K562 (cell line): ENCODE data around the gene PPP3CB. TPM values are rescaled to one million over a fixed set of nuclear protein-coding genes. Genes with fewer than 3 reads are reported as not detected.

Source experiments
- ATF7 ChIP-seq: fragments of 450-650 bp; IDR thresholded peaks from 2 replicates; pipeline ENCODE4 v1.7.1; 2014; ENCODE audit warnings: mild to moderate bottlenecking, moderate library complexity
- BRD4 ChIP-seq: fragments of 200-600 bp; sonication (generic); IDR thresholded peaks from 2 replicates; pipeline ENCODE4 v1.6.1; 2017; ENCODE audit warnings: inconsistent platforms
- CCAR2 ChIP-seq: fragments of 200-400 bp; formaldehyde crosslinking; IDR thresholded peaks from 2 replicates; pipeline ENCODE4 v1.6.1; 2017; ENCODE audit warnings: mild to moderate bottlenecking, low read depth, low read length
- CTBP1 ChIP-seq: fragments of 450-650 bp; IDR thresholded peaks from 2 replicates; pipeline ENCODE4 v1.6.1; 2016; ENCODE audit warnings: borderline replicate concordance
- CTCF ChIP-seq, 3 experiments: IDR thresholded peaks in 2 of 3; conservative IDR thresholded peaks in 1 of 3; 2 replicates each; pipeline ENCODE4 v1.5.1; 2011 to 2012; ENCODE audit warnings: low read length in 3 of 3, mild to moderate bottlenecking in 3 of 3, control low read depth in 2 of 3, improper control_type of control experiment in 1 of 3, inconsistent platforms in 1 of 3, low read depth in 1 of 3, mixed read lengths in 1 of 3, moderate library complexity in 1 of 3; ENCODE audit not compliant: insufficient read depth in 2 of 3
- DACH1 ChIP-seq: fragments of 450-650 bp; IDR thresholded peaks from 2 replicates; pipeline ENCODE4 v1.6.1; 2018; ENCODE audit not compliant: partially characterized antibody
- GATAD2B ChIP-seq: fragments of 450-650 bp; IDR thresholded peaks from 2 replicates; pipeline ENCODE4 v1.6.1; 2017; ENCODE audit warnings: mild to moderate bottlenecking, borderline replicate concordance
- MTA2 ChIP-seq: fragments of 450-650 bp; IDR thresholded peaks from 2 replicates; pipeline ENCODE4 v1.6.1; 2016; ENCODE audit warnings: low read depth
- MTA3 ChIP-seq: fragments of 450-650 bp; formaldehyde crosslinking; IDR thresholded peaks from 2 replicates; pipeline ENCODE4 v1.6.1; 2017; ENCODE audit warnings: mild to moderate bottlenecking, borderline replicate concordance
- NONO ChIP-seq, 2 experiments: fragments of 200-400 bp in 1 of 2; fragments of 450-650 bp in 1 of 2; formaldehyde crosslinking in 1 of 2; IDR thresholded peaks; 2 replicates each; pipeline ENCODE4 v1.6.1; 2017; ENCODE audit warnings: low read depth in 2 of 2, mild to moderate bottlenecking in 2 of 2, moderate library complexity in 2 of 2, low read length in 1 of 2
- NUFIP1 ChIP-seq: fragments of 450-650 bp; IDR thresholded peaks from 2 replicates; pipeline ENCODE4 v1.6.1; 2018; ENCODE audit not compliant: partially characterized antibody
- SAFB ChIP-seq: fragments of 200-400 bp; formaldehyde crosslinking; IDR thresholded peaks from 2 replicates; pipeline ENCODE4 v1.6.1; 2017; ENCODE audit warnings: low read depth, low read length, borderline replicate concordance
- SMC3 ChIP-seq: conservative IDR thresholded peaks from 2 replicates; pipeline ENCODE4 v1.6.1; 2011; ENCODE audit warnings: low read depth, low read length, improper control_type of control experiment; ENCODE audit not compliant: insufficient read depth
- STAG1 ChIP-seq: sonication (generic); formaldehyde crosslinking; IDR thresholded peaks from 2 replicates; pipeline ENCODE4 v1.5.0; 2020; ENCODE audit warnings: missing genetic modification reagents, borderline replicate concordance
- TAF7 ChIP-seq: fragments of 450-650 bp; IDR thresholded peaks from 2 replicates; pipeline ENCODE4 v1.6.1; 2016; ENCODE audit warnings: missing genetic modification characterization, missing compliant biosample characterization
- TFAM ChIP-seq: fragments of 250-450 bp; sonication (Bioruptor Pico); conservative IDR thresholded peaks from 2 replicates; pipeline ENCODE4 v1.5.0; 2021; ENCODE audit warnings: mild to moderate bottlenecking, moderate library complexity
- U2AF1 ChIP-seq: fragments of 200-400 bp; formaldehyde crosslinking; optimal IDR thresholded peaks from 2 replicates; pipeline ENCODE3; 2017; ENCODE audit warnings: mild to moderate bottlenecking, low read depth, low read length, moderate library complexity
- ZMIZ1 ChIP-seq, 2 experiments: fragments of 150-350 bp in 1 of 2; IDR thresholded peaks; 2 replicates each; pipeline ENCODE4 v1.6.1; 2012 to 2016; ENCODE audit warnings: low read depth in 2 of 2, low read length in 2 of 2, mild to moderate bottlenecking in 1 of 2, moderate library complexity in 1 of 2
- ZNF212 ChIP-seq: fragments of 450-650 bp; formaldehyde crosslinking; IDR thresholded peaks from 2 replicates; pipeline ENCODE4 v1.4.0; 2020; ENCODE audit warnings: mild to moderate bottlenecking
- ZNF232 ChIP-seq: sonication (generic); formaldehyde crosslinking; IDR thresholded peaks from 2 replicates; pipeline ENCODE4 v1.8.0; 2022; ENCODE audit warnings: mild to moderate bottlenecking, missing genetic modification reagents
- ZNF655 ChIP-seq: fragments of 250-450 bp; sonication (Bioruptor Pico); IDR thresholded peaks from 2 replicates; pipeline ENCODE4 v1.5.0; 2021
- polyA plus RNA-seq, 8 experiments: library from polyadenylated mRNA; depleted of rRNA in 4 of 8; stranded (reverse) in 5 of 8; unstranded in 3 of 8; fragments of >200 nt; fragmentation: Nextera tagmentation in 2 of 8; fragmentation: Illumina TruSeq in 1 of 8; extraction: Ambion mirVana in 2 of 8; extraction: Trizol in 1 of 8; gene quantifications; 2 replicates each; pipeline versions ENCODE4 v1.2.1 to v1.2.3, GENCODE V29; 2011 to 2014; ENCODE audit warnings: inconsistent platforms in 1 of 8, missing spikeins in 1 of 8
- total RNA-seq, 7 experiments: library from RNA; depleted of rRNA in 6 of 7; stranded (reverse); fragments of >200 nt in 6 of 7; fragmentation: Illumina TruSeq in 2 of 7; extraction: Trizol in 2 of 7; gene quantifications; 2 replicates each; pipeline versions ENCODE4 v1.2.1 to v1.2.3, GENCODE V29; 2011 to 2021; ENCODE audit warnings: low replicate concordance in 1 of 7

The PPP3CB gene
- total and polyA plus RNA-seq, 9 of the 15 experiments (the other 6 are each of a cell fraction or from before 2014, with no cell fraction given) = 9.6 to 27.6 (median 17.8) TPM

- TF ChIP-seq GATAD2B (no peak), ZNF212 (CRISPR knock-in tag) (no peak), CTBP1 (peak; percentile 40; the same call in 1 of the 2 replicates), SMC3 (peak; percentile 89), BRD4 (no peak), DACH1 (no peak), NONO (IDR thresholded peaks at IDR 0.05; ENCODE audit: low read depth in 2 of 2, low read length in 1 of 2) (0 out of 4 replicates have a peak, but pooled peaks of 1 of the 2 experiments have one; percentile 13), STAG1 (CRISPR knock-in tag) (peak; percentile 60; the same call in 1 of the 2 replicates), CTCF (IDR thresholded peaks at IDR 0.05 in 2 of 3, conservative IDR thresholded peaks at IDR 0.05 in 1 of 3; ENCODE audit: insufficient read depth in 2 of 3, low read depth in 1 of 3, low read length in 3 of 3) (peak; percentile 82 to 98 (median 83)), U2AF1 (no peak), MTA2 (no peak), CCAR2 (no peak), TFAM (CRISPR knock-in tag) (no peak), TAF7 (no peak), ZNF655 (CRISPR knock-in tag) (no peak), ZNF232 (CRISPR knock-in tag) (no peak), SAFB (no peak), NUFIP1 (no peak), MTA3 (no peak), ATF7 (peak; percentile 49; the same call in 1 of the 2 replicates), ZMIZ1 (IDR thresholded peaks at IDR 0.05; ENCODE audit: low read depth in 2 of 2, low read length in 2 of 2) (peak in 1 of 2 experiments; percentile 32; a peak in 1 of 4 replicates)
Measured at GRCh38 chr10:73529089-73529832, 33.4 kb upstream of the PPP3CB start (continued).
